ENCODE data around the gene CLDN3.
"Not testable (repeated sequence)": the region's sequence is repeated elsewhere in the genome, so short reads cannot be mapped to it uniquely, and the experiment has no call there.

GRCh38 chr7:73791170-73791690 lies 21.2 kb upstream of the CLDN3 start:
- TF ChIP-seq POLR2A, CTCF (IDR thresholded peaks at IDR 0.05): not testable (repeated sequence)

Measured in heart left ventricle (tissue), 13 donors.